ENCODE measurements around the gene SETBP1. TPM values are rescaled to one million over a fixed set of nuclear protein-coding genes. Genes with fewer than 3 reads are reported as not detected.

SETBP1 gene
- polyA plus RNA-seq, 3 donors from 2014 or later: 1.2 to 4.3 TPM; not detected in 1

GRCh38 chr18:44912740-44913478 is 232.2 kb downstream of the SETBP1 start:
- Mint-ChIP-seq H3K9me3 (no peaks in the 10 kb centered on the region), H3K36me3 (no peaks in the 10 kb centered on the region), H3K4me3 (peak overlapping the region in 3 of 5 donors; percentile 12 to 28 (median 18)), H3K27me3 (ENCODE audit: low read depth in 3 of 3) (peaks cover 0 to 4% (median 0%) of the 10 kb centered on the region in 3 donors), H3K27ac (peak overlapping the region in 2 of 6 donors; percentile 69 to 72), H3K4me1 (peaks cover 35 to 57% of the 10 kb centered on the region in 2 donors)
- no peak for DNase-seq

- Mint-ChIP-seq H3K36me3 (no peaks in the 10 kb centered on the region), H3K27ac (no peak overlapping the region), H3K4me3 (no peak overlapping the region), H3K4me1 (peaks cover 32 to 58% of the 10 kb centered on the region in 2 donors), H3K9me3 (no peaks in the 10 kb centered on the region), H3K27me3 (ENCODE audit: low read depth in 3 of 3) (peaks cover 0 to 4% (median 0%) of the 10 kb centered on the region in 3 donors)
- DNase-seq: no peak
Measured at GRCh38 chr18:44914028-44914427, 233.3 kb downstream of the SETBP1 start.

- no peak for DNase-seq
- Mint-ChIP-seq H3K4me3 (no peak overlapping the region), H3K27ac (no peak overlapping the region), H3K27me3 (ENCODE audit: low read depth in 3 of 3) (peaks cover 0 to 4% (median 0%) of the 10 kb centered on the region in 3 donors), H3K9me3 (no peaks in the 10 kb centered on the region), H3K36me3 (no peaks in the 10 kb centered on the region), H3K4me1 (peaks cover 21 to 52% of the 10 kb centered on the region in 2 donors)
Measured at GRCh38 chr18:44915213-44915612, 234.5 kb downstream of the SETBP1 start.

GRCh38 chr18:44915661-44916060 is 235.0 kb downstream of the SETBP1 start:
- H3K4me3 Mint-ChIP-seq: no peak overlapping the region

GRCh38 chr18:44916429-44917207 is 235.9 kb downstream of the SETBP1 start:
- Mint-ChIP-seq H3K4me1 (peaks cover 15 to 44% of the 10 kb centered on the region in 2 donors), H3K9me3 (no peaks in the 10 kb centered on the region), H3K27ac (no peak overlapping the region), H3K27me3 (ENCODE audit: low read depth in 3 of 3) (peaks cover 0 to 4% (median 0%) of the 10 kb centered on the region in 3 donors), H3K4me3 (no peak overlapping the region), H3K36me3 (no peaks in the 10 kb centered on the region)
- no peak for DNase-seq

More at GRCh38 chr18:44915661-44916060, 235.0 kb downstream of the SETBP1 start:
- no peaks in the 10 kb centered on the region for H3K36me3 Mint-ChIP-seq
- peaks cover 19 to 52% of the 10 kb centered on the region in 2 donors for H3K4me1 Mint-ChIP-seq
- no peak for DNase-seq
- H3K9me3 Mint-ChIP-seq: no peaks in the 10 kb centered on the region
- no peak overlapping the region for H3K27ac Mint-ChIP-seq
- peaks cover 0 to 4% (median 0%) of the 10 kb centered on the region in 3 donors for H3K27me3 Mint-ChIP-seq (ENCODE audit: low read depth in 3 of 3)

- Mint-ChIP-seq H3K27me3 (ENCODE audit: low read depth in 3 of 3) (peaks cover 0 to 4% (median 0%) of the 10 kb centered on the region in 3 donors), H3K36me3 (no peaks in the 10 kb centered on the region), H3K9me3 (no peaks in the 10 kb centered on the region), H3K4me3 (no peak overlapping the region), H3K27ac (no peak overlapping the region), H3K4me1 (peaks cover 8 to 35% of the 10 kb centered on the region in 2 donors)
- no peak for DNase-seq
Measured at GRCh38 chr18:44917216-44918141, 236.8 kb downstream of the SETBP1 start.

- peaks cover 2 to 29% of the 10 kb centered on the region in 2 donors for H3K4me1 Mint-ChIP-seq
- peaks cover 0 to 2% (median 0%) of the 10 kb centered on the region in 3 donors for H3K27me3 Mint-ChIP-seq (ENCODE audit: low read depth in 3 of 3)
- DNase-seq: no peak
- no peak overlapping the region for H3K4me3 Mint-ChIP-seq
- H3K27ac Mint-ChIP-seq: no peak overlapping the region
- H3K9me3 Mint-ChIP-seq: no peaks in the 10 kb centered on the region
- H3K36me3 Mint-ChIP-seq: no peaks in the 10 kb centered on the region
Measured at GRCh38 chr18:44918142-44918476, 237.4 kb downstream of the SETBP1 start.

GRCh38 chr18:44920441-44920840 is 239.8 kb downstream of the SETBP1 start:
- peaks cover 0 to 2% (median 0%) of the 10 kb centered on the region in 3 donors for H3K27me3 Mint-ChIP-seq (ENCODE audit: low read depth in 3 of 3)
- H3K9me3 Mint-ChIP-seq: peaks cover 0 to 2% (median 0%) of the 10 kb centered on the region in 6 donors
- peaks cover 0 to 24% of the 10 kb centered on the region in 2 donors for H3K4me1 Mint-ChIP-seq
- H3K27ac Mint-ChIP-seq: no peak overlapping the region
- H3K36me3 Mint-ChIP-seq: no peaks in the 10 kb centered on the region
- peak overlapping the region in 2 of 5 donors; percentile 3 to 28 for H3K4me3 Mint-ChIP-seq
- DNase-seq: no peak

GRCh38 chr18:44921974-44922373 is 241.3 kb downstream of the SETBP1 start:
- Mint-ChIP-seq H3K27ac (no peak overlapping the region), H3K4me3 (no peak overlapping the region), H3K9me3 (peaks cover 0 to 2% (median 0%) of the 10 kb centered on the region in 6 donors), H3K27me3 (ENCODE audit: low read depth in 3 of 3) (no peaks in the 10 kb centered on the region), H3K4me1 (peaks cover 0 to 24% of the 10 kb centered on the region in 2 donors), H3K36me3 (peaks cover 0 to 6% (median 0%) of the 10 kb centered on the region in 3 donors)
- no peak for DNase-seq

GRCh38 chr18:44922968-44923367 is 242.3 kb downstream of the SETBP1 start:
- no peaks in the 10 kb centered on the region for H3K27me3 Mint-ChIP-seq (ENCODE audit: low read depth in 3 of 3)
- no peak for DNase-seq
- H3K27ac Mint-ChIP-seq: no peak overlapping the region
- peaks cover 0 to 19% of the 10 kb centered on the region in 2 donors for H3K4me1 Mint-ChIP-seq
- peaks cover 0 to 2% (median 0%) of the 10 kb centered on the region in 6 donors for H3K9me3 Mint-ChIP-seq
- no peak overlapping the region for H3K4me3 Mint-ChIP-seq
- peaks cover 0 to 7% (median 0%) of the 10 kb centered on the region in 3 donors for H3K36me3 Mint-ChIP-seq

- no peaks in the 10 kb centered on the region for H3K27me3 Mint-ChIP-seq (ENCODE audit: low read depth in 3 of 3)
Measured at GRCh38 chr18:44924785-44925499, 244.3 kb downstream of the SETBP1 start.

GRCh38 chr18:44927127-44927849 is 246.6 kb downstream of the SETBP1 start:
- Mint-ChIP-seq H3K9me3 (peaks cover 0 to 10% (median 4%) of the 10 kb centered on the region in 6 donors), H3K27ac (peak overlapping the region in 1 of 6 donors; percentile 29), H3K4me1 (peaks cover 4 to 20% of the 10 kb centered on the region in 2 donors), H3K4me3 (no peak overlapping the region), H3K36me3 (peaks cover 3 to 14% (median 3%) of the 10 kb centered on the region in 3 donors), H3K27me3 (ENCODE audit: low read depth in 3 of 3) (peaks cover 0 to 2% (median 0%) of the 10 kb centered on the region in 3 donors)
- DNase-seq: no peak

More at GRCh38 chr18:44924785-44925499, 244.3 kb downstream of the SETBP1 start:
- Mint-ChIP-seq H3K27ac (no peak overlapping the region), H3K9me3 (peaks cover 0 to 3% (median 0%) of the 10 kb centered on the region in 6 donors), H3K36me3 (peaks cover 0 to 7% (median 0%) of the 10 kb centered on the region in 3 donors), H3K4me3 (no peak overlapping the region), H3K4me1 (peaks cover 0 to 13% of the 10 kb centered on the region in 2 donors)
- no peak for DNase-seq

Data from immature natural killer cell (primary cell).